Measurements from ENCODE around the gene LRRN2.
"Not testable (repeated sequence)": the region's sequence is repeated elsewhere in the genome, so short reads cannot be mapped to it uniquely, and the experiment has no call there.

LRRN2 gene

DNA sequence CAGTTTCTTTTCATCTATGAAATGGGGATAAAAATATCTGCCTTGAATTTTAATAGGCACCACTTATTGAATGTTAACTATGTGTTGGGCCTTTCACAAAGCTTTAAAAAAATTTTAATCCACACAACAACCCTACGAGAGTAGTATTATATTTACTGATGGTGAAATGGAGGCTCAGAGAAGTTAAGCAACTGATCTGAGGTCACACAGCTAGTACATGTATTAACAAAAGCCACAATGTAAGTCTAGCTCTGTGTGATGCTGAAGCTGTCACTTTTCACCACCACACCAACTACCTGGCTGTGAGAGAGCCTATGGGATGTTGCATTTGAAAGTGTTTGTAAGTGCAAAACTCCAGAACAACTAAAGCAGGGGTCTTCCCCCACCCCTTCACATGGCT, 44.1 kb downstream of the LRRN2 start:
- H3K4me3 ChIP-seq (ENCODE audit: control insufficient read depth, low read depth, low read length) = no peak overlapping the region
- TF ChIP-seq, protein P1, sequence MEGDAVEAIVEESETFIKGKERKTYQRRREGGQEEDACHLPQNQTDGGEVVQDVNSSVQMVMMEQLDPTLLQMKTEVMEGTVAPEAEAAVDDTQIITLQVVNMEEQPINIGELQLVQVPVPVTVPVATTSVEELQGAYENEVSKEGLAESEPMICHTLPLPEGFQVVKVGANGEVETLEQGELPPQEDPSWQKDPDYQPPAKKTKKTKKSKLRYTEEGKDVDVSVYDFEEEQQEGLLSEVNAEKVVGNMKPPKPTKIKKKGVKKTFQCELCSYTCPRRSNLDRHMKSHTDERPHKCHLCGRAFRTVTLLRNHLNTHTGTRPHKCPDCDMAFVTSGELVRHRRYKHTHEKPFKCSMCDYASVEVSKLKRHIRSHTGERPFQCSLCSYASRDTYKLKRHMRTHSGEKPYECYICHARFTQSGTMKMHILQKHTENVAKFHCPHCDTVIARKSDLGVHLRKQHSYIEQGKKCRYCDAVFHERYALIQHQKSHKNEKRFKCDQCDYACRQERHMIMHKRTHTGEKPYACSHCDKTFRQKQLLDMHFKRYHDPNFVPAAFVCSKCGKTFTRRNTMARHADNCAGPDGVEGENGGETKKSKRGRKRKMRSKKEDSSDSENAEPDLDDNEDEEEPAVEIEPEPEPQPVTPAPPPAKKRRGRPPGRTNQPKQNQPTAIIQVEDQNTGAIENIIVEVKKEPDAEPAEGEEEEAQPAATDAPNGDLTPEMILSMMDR (IDR thresholded peaks at IDR 0.05; ENCODE audit: control insufficient read depth, insufficient read depth, low read depth, low read length, missing control alignments) = no peak
- no peak for DNase-seq (ENCODE audit: low read depth)

GRCh38 chr1:204640578-204640977, 45.0 kb downstream of the LRRN2 start:
- DNase-seq (ENCODE audit: low read depth) = no peak
- TF ChIP-seq, protein P1 (IDR thresholded peaks at IDR 0.05; ENCODE audit: control insufficient read depth, insufficient read depth, low read depth, low read length, missing control alignments) = no peak
- no peak overlapping the region for H3K4me3 ChIP-seq (ENCODE audit: control insufficient read depth, low read depth, low read length)

- no peak for DNase-seq (ENCODE audit: low read depth)
- TF ChIP-seq, protein P1 (IDR thresholded peaks at IDR 0.05; ENCODE audit: control insufficient read depth, insufficient read depth, low read depth, low read length, missing control alignments) = no peak
- no peak overlapping the region for H3K4me3 ChIP-seq (ENCODE audit: control insufficient read depth, low read depth, low read length)
Observed at GRCh38 chr1:204634260-204634910, 51.2 kb downstream of the LRRN2 start.

- DNase-seq (ENCODE audit: low read depth) = no peak
- TF ChIP-seq, protein P1 (IDR thresholded peaks at IDR 0.05; ENCODE audit: control insufficient read depth, insufficient read depth, low read depth, low read length, missing control alignments) = no peak
- H3K4me3 ChIP-seq (ENCODE audit: control insufficient read depth, low read depth, low read length) = no peak overlapping the region
Observed at GRCh38 chr1:204633665-204634064, 51.9 kb downstream of the LRRN2 start.

DNA sequence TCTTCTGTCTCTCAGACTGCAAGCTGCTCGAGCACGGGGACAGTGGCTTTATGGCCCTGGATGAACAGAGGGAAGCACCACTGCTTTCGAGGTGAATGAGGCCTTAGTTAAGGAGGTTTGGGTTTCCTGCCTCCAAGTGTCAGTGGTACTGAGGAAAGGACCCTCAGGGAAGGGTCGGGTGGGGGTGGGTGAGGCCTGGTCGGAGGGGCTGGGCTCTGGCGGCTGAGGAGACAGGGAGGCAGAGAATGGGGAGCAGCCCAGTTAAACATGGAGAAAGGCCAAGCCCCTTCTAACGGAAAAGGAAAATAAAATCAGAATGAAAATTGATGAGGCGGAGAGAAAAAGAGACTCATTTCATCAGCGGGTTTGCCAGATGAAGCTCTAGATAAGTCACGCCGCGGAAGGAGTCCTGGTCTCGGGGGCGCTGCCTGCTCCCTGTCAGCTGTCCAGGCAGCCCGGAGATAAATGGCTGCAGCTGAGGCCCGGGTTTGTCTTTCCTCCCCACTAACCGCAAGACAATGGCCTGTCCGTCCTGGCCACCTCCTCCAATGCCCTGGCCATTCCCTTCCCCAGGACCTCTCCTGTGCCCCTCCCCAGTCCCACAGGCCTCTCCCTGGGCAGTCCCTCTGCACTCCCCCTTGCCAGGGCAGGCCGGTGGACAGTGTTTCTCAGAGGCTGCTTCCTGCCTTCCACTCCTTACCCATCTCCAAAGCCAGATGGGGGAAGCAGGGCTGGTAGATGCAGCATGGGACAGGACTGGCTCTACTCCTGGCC, 55.2 kb downstream of the LRRN2 start:
- DNase-seq (ENCODE audit: low read depth) = no peak
- no peak overlapping the region for H3K4me3 ChIP-seq (ENCODE audit: control insufficient read depth, low read depth, low read length)
- TF ChIP-seq, protein P1 (IDR thresholded peaks at IDR 0.05; ENCODE audit: control insufficient read depth, insufficient read depth, low read depth, low read length, missing control alignments) = no peak

DNA sequence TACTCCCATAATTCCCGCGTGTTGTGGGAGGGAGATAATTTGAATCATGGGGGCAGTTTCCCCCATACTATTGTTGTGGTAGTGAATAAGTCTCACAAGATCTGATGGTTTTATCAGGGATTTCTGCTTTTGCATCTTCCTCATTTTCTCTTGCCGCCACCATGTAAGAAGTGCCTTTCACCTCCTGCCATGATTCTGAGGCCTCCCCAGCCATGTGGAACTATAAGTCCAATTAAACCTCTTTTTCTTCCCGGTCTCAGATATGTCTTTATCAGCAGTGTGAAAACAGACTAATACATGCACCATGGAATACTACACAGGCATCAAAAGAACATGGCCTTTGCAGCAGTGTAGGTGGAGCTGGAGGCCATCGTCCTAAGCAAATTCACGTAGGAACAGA, 56.1 kb downstream of the LRRN2 start:
- DNase-seq (ENCODE audit: low read depth); H3K4me3 ChIP-seq (ENCODE audit: control insufficient read depth, low read depth, low read length): not testable (repeated sequence)

DNA sequence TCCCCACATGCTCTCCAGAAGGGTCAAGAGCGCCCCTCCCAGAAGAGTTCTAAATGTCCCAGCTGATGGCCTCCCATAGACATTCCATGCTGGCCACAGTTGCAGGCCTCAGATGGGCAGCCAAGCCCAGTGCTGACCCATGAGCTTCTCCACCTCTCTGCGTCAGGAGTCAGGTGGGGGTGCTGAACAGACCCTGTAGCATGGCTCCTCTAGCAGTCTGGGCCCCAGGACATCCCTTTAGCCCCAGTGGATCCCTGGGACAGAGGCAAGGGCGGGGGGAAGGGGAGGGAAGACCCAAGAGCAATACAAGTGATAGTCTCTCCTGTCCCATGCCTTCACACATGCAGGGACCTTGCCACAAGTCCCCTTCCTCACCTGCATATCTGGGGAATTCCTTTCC, 56.7 kb downstream of the LRRN2 start:
- H3K4me3 ChIP-seq (ENCODE audit: control insufficient read depth, low read depth, low read length) = no peak overlapping the region
- no peak for DNase-seq (ENCODE audit: low read depth)
- TF ChIP-seq, protein P1 (IDR thresholded peaks at IDR 0.05; ENCODE audit: control insufficient read depth, insufficient read depth, low read depth, low read length, missing control alignments) = no peak
